Effector CD8-positive, alpha-beta T cell (primary cell): ENCODE data around the gene SCN1A.
"Not testable (repeated sequence)": the region's sequence is repeated elsewhere in the genome, so short reads cannot be mapped to it uniquely, and the experiment has no call there.

Source experiments
- DNase-seq: peaks from one replicate; lab custom pipeline; 2025; lab: John Stamatoyannopoulos, UW
- total RNA-seq, 4 experiments: gene quantifications; one replicate each; lab custom pipeline; 2026; lab: John Stamatoyannopoulos, UW

SCN1A gene
- 0 to 0.19 (median 0.18) reads per million in 4 experiments for total RNA-seq

DNA sequence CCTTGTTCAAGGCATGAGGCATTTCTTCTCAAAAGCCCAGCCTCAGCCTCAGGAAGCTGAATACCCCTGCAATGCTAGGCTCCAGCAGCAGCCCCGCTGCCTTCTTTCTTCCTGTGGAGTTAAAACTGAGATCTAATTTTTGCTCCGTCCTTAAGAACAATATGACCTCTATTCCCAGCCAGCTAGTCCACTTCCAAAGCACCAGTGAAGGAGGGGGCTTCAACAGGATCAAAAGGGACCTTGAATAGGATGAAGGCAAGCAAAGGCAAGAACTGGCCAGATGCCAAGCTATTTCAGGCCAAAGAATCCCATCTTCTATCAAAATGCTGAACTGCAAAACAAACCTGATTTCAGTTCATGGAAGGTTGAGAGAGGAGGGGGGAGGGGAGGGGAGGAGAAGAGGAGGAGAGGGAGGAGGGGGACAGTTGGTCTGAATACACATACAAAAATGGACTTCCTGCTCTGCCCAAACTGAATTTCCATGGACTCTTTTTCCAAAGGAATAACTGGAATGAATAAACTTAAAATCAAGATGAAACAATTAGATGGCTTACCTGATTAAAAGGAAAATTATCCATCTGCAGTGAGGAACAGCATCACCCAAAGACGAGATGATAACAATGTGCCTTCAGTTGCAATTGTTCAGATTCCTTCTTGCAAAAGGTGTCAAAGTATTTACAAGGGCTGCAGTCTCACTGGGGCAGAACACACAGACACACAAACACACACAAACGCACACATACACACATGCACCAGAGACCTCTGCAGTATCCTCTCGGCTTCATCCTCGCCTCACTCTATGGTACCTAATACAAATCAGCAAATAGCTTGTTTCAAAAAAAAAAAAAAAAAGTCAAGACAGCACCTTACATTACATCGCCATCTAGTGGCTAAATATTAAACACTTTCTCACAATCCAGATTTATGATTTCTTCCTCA, at the start of gene SCN1A:
Gene SCN1A (minus strand): TSS at position 804 of the 939 bp plus-strand sequence. CDS start 54,399 bp downstream, outside the sequence.
- no peak for DNase-seq

DNA sequence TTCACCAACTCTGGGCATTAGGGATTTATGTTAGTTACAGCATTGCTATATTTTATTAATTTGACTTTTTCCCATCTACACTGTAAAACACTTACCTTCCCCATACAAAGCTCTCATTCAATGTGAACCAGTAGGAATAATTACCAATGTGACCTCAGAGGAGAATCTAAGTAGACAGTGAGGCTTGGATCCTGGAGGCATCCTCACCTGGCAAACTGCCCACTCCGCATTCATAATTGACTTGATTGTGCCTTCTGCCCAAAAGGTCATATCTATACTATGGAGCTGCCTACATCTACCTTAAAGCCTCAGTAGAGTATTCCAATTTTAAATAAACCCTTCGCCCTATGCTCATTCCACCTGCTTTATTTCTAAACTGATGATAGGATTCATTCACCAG, 45.4 kb upstream of the SCN1A start:
- no peak for DNase-seq

DNA sequence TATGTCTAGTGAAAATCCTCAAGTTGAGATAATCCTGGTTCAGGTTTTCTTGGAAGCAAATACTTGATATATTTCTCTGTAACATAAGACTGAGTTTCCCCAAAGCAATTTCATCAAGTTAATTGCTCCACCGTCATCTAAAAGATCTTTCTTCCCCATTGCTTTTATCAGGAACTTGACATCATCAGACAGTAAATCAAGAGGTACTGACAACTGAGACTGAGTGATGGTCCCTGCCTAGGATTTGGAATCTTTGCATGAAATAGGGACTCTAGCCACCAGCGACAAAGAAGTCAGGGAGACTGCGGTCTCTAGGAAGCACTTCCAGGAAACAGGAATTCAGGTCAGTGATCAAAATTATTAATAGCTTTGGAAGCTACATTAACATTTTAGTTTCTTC, 43.4 kb upstream of the SCN1A start:
- no peak for DNase-seq

DNA sequence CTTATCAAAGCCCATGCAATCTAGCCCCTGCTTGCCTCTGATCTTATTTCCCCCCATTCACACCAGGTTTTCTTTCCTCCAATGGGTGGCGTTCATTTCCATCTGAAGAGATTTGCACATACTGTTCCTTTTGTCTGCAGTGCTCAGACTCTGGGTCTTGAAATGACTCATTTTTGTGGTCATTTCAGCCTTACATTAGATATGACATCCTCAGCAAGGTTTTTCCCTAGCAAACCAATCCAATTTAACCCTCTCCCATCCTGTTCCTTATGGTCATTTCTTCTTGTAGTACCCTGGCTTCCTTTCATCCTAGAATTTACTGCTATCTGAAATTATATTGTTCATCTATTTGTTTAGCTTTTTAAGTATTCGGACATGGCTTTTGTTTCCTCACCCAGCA, 42.5 kb upstream of the SCN1A start:
- DNase-seq: no peak

DNA sequence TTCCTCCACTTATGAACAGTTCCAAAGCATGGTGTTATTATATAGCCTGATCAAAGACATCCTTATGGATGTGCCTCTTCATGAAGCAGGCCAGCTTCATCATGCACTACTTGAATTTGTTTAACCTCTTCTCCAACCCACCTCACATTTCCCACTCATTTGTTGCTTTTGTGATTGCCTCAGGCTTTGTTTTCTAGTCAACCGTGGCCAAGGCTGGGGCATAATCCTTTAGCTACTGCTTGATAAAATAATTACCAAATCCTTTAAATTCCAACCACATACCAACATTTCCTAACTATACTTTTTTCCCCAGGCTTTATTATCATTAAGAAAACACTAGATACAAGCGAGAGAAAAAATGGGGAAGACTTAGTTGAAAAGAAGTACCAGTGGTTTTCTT, 39.6 kb upstream of the SCN1A start:
- DNase-seq: no peak

DNA sequence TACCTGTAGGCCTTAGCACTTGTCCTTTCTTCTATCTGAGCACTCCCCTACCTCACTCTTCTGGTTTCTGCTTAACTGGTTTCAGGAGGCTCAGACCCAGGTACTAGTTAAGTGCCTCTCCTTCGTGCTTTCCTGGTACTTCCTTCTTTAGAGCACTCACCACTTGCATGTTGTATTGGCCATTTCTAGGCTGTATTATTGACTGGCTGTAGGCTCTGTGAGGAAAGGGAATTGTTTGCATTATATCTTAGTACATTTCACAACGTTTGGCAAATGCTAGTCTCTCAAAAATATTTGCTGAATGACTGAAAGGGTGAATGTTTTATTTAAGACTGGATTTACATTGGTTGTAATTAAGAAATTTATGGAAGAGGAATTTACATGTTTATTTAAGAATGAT, 36.0 kb upstream of the SCN1A start:
- DNase-seq: no peak

DNA sequence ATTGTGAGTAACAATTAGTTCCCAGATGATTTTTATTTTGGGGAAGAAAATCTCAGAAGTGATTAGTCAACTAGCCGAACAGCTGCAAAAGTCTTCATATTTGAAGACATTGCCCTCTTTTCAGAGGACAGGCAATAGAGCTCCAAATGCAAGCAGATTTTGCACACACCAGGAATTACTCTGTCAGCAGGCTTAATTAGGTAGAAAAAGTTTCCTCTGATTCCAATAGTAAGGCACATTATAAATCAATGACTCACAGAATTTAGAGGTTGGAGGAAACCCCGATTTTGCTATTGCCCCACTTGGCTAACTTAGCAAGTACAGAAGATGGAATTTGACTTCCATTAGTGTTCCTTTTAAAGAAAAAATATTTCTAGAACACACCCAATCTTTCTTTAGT, 30.7 kb upstream of the SCN1A start:
- DNase-seq: no peak

DNA sequence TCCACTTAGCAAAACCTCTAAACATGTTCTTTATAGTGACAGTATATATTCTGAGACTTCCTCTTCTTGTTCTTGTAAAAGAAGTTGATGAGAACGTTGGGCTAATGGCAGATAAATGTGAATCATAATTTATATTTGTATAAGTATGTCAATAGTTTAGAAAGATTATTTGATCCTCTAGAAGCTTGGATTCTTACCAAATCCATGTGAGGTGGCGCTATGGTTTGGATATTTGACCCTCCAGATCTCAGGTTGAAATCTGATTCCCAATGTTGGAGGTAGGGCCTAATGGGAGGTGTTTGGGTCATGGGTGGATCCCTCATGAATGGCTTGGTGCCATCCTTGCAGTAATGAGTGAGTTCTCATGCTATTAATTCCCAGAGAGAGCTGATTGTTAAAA, 29.8 kb upstream of the SCN1A start:
- no peak for DNase-seq

DNA sequence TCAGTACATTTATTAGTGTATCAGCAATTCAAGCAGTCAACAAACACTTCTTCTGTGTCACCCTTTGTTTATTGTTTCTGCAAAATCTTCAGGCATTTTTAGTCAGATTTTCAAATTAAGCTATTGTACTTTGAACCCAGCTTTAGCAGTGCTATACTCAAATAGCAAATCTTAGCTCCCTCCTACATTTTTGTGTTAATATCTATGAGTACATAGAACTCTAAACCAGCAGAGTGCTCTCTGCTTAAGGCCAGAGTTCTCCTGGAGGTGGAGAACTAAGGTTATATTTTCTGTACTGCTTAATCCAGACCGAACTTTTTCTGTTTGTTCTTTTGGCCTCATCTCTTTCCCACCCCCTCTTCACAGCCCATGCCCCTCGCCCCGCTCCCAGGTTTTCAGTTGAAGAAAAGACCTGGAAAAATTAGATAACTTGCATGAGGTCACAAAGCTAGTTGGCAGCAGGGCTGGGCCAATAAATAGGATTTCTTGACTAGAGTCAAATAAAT, 29.2 kb upstream of the SCN1A start:
- no peak for DNase-seq

DNA sequence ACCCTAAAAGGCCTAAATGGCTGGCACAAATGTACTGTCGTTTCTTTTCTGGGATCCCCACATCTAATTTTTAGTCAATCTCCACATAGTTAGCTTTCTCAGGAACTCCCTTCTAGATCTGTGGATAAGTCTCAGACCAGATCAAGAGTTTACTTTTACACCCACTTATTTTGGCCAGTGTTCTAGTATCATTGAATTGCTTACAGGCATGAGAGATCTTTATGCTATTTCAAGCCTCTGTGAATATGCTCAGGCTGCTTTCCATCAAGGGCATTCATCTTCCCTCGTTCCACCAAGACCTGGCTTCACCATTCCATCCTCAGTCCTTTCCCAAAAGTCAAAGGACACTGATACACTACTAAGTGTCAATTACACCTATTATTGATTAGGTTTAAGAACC, 27.8 kb upstream of the SCN1A start:
- DNase-seq: no peak

DNA sequence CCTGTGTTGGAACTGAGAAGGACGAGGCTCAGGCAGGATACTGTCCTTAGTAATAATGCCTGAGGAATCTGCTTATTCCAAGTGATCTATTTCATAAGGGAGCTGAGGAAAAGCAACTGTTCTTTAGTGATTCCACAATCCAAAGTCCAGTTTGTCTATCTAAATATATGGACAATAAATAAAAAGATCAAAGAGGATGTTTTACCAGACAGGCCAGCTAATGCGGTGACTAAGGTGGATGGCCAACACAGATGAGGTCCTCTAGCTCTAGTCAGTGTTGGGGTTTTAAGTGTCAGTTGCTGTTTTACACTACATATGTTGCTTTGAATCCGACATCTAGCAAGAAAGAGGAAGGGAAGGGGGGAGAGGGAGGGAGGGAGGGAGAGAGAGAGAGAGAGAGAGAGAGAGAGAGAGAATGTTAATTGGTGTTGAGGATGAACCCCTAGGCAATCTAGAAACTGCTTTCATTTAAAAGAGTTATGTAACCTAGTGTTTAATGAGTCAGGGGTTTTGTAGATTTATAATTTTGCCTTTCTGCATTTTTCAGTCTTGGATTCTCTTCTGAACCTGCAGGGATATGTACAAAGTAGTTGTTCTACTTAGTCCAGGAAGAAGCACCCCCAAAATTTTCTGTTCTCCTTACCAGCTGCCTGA, 27.0 kb upstream of the SCN1A start:
- DNase-seq: no peak

DNA sequence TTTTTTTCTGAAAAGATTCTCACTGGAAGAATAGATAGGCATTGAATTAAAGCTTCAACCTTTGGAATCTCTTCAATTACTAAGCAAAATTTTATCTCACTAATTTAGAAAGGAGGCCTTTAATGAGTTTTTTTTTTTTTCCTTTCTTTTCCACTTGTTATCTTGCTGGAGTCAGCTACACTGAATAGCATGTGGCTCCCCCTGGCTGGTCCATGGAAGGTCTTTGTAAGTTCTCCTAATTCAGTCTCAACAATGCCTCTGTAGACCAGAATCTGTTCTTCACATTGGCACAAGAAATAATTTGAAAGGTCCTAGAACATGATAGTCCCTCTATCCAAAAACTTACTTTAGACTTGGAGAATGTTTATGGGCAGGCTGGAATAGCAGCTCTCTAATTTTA, 24.2 kb upstream of the SCN1A start:
- no peak for DNase-seq

DNA sequence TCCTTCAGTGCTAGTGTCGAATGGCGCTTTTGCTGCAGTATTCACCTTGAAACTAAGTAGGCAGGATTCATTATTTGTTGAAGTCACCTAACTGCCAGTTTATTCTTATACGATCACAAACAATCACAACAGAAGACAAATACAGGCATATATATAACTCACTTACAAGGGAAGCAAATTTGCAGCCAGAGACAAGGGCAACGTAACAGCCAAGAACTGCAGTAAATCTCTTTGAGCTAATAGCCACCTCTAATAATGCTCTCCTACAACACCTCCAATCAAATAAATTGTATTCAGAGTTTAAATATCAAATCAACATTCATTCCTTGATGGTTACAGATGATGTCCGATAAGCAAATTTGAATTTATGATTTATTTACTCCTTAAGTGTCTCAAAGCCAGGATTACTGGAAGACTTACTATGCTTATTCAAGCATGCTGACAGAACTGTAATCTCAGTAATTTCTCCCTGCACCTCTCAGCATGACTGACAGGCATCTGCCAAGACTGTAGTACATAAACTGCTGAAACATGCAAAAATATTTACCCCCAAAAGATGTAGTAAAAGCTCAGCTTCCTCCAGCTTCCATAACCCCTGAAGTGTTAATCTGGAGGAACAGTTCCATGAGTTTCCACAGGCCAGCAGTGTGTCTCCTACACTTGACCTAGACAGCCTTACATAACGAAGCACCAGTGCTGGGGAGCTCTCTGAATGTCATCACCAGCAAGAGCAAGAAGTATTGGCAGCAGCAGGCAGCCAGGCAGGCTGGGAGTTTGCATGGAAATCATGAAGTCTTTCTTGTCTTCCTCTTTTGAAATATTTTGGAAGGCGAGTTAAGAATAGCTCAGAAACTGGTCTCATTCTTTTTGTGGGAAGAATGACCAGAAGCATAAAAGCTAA, 20.9 kb upstream of the SCN1A start:
- DNase-seq: no peak

DNA sequence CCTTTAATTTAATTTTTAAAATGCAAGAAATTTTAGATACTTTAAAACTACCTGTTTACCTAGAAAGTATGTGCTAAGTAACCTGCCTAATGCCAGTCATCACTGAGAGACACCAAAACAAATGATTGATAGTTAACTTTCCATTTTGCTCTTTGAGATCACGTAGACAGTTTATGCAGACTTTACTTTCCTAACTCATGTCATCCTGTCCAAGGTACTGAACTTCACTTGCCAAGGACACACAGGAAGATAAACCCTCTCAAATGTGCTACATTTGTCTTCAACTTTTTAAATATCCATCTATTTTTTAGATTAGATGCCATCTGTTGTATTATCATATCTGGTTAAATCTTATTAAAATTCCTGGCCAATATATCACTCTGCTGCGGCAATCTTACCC, 20.1 kb upstream of the SCN1A start:
- DNase-seq: no peak

DNA sequence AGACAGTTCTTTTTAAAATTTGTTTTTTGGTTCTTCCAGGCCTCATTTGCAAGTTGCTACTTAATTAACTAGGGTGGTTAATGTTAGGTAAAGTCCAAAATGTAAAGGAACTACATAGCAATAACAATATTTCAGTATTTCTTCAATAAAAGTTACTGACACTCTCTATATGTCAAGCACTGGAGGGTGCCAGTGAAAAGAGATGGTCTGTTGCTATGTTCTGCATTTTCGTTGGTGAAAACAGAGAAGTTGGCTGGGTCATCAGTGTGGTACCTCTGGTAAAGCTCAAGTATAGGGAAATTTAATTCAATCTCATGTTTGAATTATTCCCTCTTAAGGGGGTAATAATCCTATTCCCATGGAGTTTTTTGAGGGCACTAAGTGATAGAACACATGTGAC, 16.3 kb upstream of the SCN1A start:
- no peak for DNase-seq

DNA sequence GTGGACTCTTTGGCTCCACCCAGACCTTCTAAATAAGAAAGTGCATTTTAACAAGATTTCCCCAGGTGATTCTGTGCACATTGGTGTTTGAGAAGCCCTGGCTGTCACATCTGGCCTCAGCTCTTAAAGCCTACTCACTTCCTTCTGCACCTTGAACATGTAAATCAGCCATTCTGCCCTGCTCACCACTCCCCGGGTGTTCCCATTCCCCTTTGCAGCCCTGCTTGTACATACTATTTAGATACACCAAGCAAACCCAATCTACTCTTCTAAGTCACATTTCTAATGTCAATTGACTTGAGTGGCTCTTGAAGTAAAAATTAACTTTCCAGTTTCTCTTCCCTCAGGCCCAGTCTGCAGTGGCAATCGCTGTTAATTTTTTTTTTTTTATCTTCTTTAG, 13.1 kb upstream of the SCN1A start:
- DNase-seq: no peak

DNA sequence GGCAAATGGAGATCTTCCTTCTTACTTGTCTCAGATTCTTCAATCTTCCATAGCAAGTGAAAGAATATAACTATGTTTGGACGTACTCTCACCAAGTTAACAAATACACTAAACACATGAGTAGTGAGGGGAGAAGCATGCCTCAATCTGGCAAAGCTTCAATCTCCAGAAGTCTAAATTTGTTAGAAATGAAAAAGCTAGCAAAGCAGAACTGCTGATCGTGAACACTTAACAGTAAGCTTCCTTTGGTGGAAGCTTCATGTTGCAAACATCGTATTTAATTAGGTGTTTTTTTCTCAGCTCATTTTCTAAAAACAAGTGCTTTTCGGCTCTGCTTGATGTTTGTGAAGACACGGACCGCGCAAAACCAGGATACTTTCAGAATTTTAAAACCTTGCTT, 12.7 kb upstream of the SCN1A start:
- DNase-seq: no peak

DNA sequence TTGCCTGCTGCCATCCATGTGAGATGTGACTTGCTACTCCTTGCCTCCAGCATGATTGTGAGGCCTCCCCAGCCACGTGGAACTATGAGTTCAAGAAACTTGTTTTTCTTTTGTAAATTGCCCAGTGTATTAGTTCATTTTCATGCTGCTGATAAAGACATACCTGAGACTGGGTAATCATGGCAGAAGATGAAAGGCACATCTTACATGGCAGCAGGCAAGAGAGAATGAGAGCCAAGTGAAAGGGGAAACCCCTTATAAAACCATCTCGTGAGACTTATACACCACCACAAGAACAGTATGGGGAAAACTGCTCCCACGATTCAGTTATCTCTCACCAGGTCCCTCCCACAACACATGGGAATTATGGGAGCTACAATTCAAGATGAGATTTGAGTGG, 11.7 kb upstream of the SCN1A start:
- not testable (repeated sequence) for DNase-seq

DNA sequence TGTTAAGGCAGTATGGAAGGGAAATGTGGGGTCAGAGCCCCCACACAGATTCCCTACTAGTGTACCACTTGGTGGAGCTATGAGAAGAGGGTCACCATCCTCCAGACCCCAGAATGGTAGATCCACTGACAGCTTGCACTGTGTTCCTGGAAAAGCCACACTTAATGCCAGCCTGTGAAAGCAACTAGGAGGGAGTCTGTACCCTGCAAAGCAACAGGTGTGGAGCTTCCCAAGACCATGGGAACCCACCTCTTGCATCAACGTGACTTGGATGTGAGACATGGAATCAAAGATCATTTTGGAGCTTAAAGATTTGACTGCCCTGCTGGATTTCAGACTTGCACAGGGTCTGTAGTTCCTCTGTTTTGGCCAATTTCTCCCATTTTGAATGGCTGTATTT, 10.8 kb upstream of the SCN1A start:
- no peak for DNase-seq

DNA sequence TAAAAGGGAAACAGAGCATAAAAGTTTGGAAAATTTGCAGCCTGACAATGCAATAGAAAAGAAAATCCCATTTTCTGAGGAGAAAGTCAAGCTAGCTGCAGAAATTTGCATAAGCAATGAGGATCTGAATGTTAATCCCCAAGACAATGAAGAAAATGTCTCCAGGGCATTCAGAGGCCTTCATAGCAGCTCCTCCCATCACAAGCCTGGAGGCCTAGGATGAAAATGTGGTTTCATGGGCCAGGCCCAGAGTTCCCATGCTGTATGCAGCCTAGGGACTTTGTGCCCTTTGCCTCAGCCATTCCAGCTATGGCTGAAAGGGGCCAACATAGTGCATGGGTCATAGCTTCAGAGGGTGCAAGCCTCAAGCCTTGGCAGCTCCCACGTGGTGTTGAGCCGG, 10.3 kb upstream of the SCN1A start:
- DNase-seq: no peak

DNA sequence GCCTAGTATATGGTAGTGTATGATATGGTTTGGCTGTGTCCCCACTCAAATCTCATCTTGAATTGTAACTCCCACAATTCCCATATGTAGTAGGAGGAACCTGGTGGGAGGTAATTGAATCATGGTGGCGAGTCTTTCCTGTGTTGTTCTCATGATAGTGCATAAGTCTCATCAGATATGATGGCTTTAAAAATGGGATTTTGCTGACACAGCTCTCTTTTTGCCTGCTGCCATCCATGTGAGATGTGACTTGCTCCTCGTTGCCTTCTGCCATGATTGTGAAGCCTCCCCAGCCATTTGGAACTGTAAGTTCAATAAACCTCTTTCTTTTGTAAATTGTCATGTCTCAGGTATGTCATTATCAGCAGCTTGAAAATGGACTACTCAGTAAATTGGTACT, 9.5 kb upstream of the SCN1A start:
- DNase-seq: no peak

DNA sequence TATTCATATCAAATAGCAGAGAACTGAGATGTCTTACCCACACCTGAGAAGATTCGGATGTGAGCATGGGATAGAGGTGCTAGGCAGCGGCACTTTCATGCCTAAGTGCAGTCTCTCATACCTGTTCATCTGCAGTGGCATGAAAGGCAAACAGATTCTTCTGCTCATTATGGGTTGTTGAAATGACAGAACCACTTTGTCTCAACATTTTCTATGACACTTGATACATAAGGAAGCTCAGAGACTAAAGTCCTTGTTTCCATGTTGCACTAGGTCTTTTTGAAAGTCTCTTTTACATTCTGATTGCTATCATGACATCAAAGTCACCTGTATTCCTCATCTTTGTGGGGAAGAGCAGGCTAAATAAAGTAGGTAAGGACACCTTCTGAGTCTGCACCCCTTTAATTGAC, 8.0 kb upstream of the SCN1A start:
- DNase-seq: no peak
